ENCODE results near the gene ATP2B1. TPM values are rescaled to one million over a fixed set of nuclear protein-coding genes. Genes with fewer than 3 reads are reported as not detected.

Gene ATP2B1
- total and polyA plus RNA-seq, 12 donors, result 6.3 to 37.3 (median 17.4) TPM

DNA sequence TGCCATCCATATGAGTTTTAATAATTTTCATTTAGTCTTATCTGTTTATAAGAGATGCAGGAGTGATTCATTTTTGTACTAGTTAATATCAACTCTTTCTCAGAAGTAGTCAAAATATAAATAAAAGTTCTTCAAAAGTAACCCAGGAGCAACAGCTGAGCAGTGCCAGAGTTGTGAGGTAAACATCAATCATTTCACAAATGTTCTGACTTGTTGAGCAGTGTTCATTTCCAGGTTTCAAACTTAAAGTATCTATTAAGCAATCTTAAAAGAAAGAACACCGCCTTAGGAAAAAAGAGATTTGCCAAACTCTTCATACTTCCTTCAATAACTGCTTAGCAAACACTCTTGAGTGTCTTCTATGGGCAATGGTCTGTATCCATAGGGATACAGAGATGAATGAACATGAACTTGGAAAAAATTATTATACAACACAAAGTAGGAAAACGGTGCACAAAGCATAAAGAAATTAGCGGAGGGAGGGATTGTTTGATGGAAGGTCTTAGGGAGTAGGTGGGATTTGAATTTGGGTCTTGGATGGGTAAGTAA lies 140.9 kb downstream of the ATP2B1 start:
- H3K27me3 ChIP-seq, result no peaks in the 10 kb centered on the region
- intact Hi-C loops (cut with DNase I), result no loop called here
- H3K9me3 ChIP-seq (replicated peaks in 1 of 3), result no peaks in the 10 kb centered on the region
- no peak overlapping the region for H3K27ac ChIP-seq
- no peaks in the 10 kb centered on the region for H3K36me3 ChIP-seq (replicated peaks in 1 of 2)
- TF ChIP-seq POLR2A (IDR thresholded peaks at IDR 0.05), result no peak
- TF ChIP-seq, protein P1, sequence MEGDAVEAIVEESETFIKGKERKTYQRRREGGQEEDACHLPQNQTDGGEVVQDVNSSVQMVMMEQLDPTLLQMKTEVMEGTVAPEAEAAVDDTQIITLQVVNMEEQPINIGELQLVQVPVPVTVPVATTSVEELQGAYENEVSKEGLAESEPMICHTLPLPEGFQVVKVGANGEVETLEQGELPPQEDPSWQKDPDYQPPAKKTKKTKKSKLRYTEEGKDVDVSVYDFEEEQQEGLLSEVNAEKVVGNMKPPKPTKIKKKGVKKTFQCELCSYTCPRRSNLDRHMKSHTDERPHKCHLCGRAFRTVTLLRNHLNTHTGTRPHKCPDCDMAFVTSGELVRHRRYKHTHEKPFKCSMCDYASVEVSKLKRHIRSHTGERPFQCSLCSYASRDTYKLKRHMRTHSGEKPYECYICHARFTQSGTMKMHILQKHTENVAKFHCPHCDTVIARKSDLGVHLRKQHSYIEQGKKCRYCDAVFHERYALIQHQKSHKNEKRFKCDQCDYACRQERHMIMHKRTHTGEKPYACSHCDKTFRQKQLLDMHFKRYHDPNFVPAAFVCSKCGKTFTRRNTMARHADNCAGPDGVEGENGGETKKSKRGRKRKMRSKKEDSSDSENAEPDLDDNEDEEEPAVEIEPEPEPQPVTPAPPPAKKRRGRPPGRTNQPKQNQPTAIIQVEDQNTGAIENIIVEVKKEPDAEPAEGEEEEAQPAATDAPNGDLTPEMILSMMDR (IDR thresholded peaks at IDR 0.05), result no peak
- DNase-seq, result no peak
- no peaks in the 10 kb centered on the region for H3K4me1 ChIP-seq (replicated peaks in 1 of 2)
- no peak overlapping the region for H3K4me3 ChIP-seq
- 90 to 96% (median 91%) methylated on average over 3 of the region's 3 CpGs for WGBS, 4 donors

DNA sequence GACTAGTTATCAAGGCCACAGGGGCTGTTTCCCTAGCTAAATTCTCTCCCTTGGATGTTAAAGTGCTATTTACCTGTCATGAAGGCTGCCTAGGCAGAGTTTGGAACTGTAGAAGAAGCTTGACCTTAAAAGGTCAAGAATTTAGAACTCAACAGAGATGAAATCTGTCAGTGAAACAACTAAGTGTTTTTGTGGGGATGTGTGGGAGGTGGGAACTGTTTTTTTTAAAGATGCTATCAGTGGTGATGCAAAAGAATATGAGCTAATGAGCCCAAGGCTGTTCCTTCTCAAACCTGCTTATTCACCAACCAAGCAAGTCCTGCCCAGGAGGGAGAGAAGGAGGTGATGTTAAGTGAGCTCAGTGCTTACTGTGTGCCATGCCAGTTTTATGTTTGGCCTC lies 142.0 kb downstream of the ATP2B1 start:
- Histone ChIP-seq H3K4me1 (replicated peaks in 1 of 2) (no peaks in the 10 kb centered on the region), H3K27ac (no peak overlapping the region), H3K4me3 (no peak overlapping the region), H3K9me3 (replicated peaks in 1 of 3) (no peaks in the 10 kb centered on the region), H3K36me3 (replicated peaks in 1 of 2) (no peaks in the 10 kb centered on the region), H3K27me3 (no peaks in the 10 kb centered on the region)
- TF ChIP-seq POLR2A (IDR thresholded peaks at IDR 0.05), result no peak
- TF ChIP-seq, protein P1 (IDR thresholded peaks at IDR 0.05), result no peak
- intact Hi-C loops (cut with DNase I), result no loop called here
- DNase-seq, result no peak

DNA sequence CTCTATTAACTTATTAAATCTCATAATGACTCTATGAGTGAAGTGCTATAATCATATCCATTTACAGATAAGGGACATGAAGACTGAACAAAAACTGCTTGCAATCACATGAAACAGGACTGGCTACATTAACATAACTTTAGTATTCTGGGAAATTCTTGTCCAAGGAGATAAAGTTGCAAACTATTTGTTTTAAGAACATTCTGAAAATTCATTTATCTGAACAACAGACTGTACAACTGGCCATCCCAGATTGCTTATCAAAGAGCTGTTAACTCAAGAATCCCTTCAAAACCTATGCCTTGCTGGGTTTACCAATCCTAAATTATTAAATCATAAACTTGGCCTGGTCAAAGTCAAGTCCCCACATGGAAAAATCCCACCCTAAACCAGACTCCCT lies 143.6 kb downstream of the ATP2B1 start:
- no peaks in the 10 kb centered on the region for H3K36me3 ChIP-seq (replicated peaks in 1 of 2)
- DNase-seq, result no peak
- no peak overlapping the region for H3K27ac ChIP-seq
- H3K9me3 ChIP-seq (replicated peaks in 1 of 3), result no peaks in the 10 kb centered on the region
- no peak for TF ChIP-seq POLR2A (IDR thresholded peaks at IDR 0.05)
- TF ChIP-seq, protein P1 (IDR thresholded peaks at IDR 0.05), result no peak
- no peak overlapping the region for H3K4me3 ChIP-seq
- intact Hi-C loops (cut with DNase I), result no loop called here
- no peaks in the 10 kb centered on the region for H3K4me1 ChIP-seq (replicated peaks in 1 of 2)
- H3K27me3 ChIP-seq, result no peaks in the 10 kb centered on the region

DNA sequence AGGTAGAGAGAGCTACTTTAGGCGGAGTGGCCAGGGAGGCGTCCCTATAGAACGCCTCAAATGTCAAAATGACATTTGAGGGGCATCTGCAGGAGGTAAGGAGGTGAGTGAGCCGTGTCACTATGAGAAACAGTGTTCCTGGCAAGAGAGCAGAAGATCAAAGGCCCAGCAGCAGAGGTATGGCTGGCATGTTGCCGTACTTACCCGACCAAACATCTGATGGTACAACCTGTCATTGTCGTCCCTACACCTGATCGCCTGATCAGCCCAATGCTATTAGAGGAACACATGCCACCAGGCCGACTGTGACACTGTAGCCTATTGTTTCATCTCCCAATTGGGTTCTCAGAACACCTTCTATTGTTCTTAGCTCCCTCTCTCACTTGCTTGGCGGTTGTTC lies 148.9 kb downstream of the ATP2B1 start:
- no peaks in the 10 kb centered on the region for H3K27me3 ChIP-seq
- no peaks in the 10 kb centered on the region for H3K36me3 ChIP-seq (replicated peaks in 1 of 2)
- H3K4me1 ChIP-seq (replicated peaks in 1 of 2), result no peaks in the 10 kb centered on the region
- 85 to 90% (median 89%) methylated on average over 10 of the region's 10 CpGs for WGBS, 4 donors
- TF ChIP-seq, protein P1 (IDR thresholded peaks at IDR 0.05), result no peak
- no peak for TF ChIP-seq POLR2A (IDR thresholded peaks at IDR 0.05)
- no peak overlapping the region for H3K27ac ChIP-seq
- DNase-seq, result no peak
- no peak overlapping the region for H3K4me3 ChIP-seq
- no peaks in the 10 kb centered on the region for H3K9me3 ChIP-seq (replicated peaks in 1 of 3)
- intact Hi-C loops (cut with DNase I), result no loop called here
